ENCODE data around the gene CCDC60.

CCDC60 gene

GRCh38 chr12:119366007-119366406 lies 31.5 kb downstream of the CCDC60 start:
- no peak overlapping the region for H2AK5ac ChIP-seq (ENCODE audit: low read length, severe bottlenecking)
- no peak overlapping the region for H2BK5ac ChIP-seq (ENCODE audit: low read depth, low read length, poor library complexity, severe bottlenecking)
- no peak overlapping the region for H4K8ac ChIP-seq (ENCODE audit: low read length)
- H2AFZ ChIP-seq (ENCODE audit: low read depth, low read length) = no peak overlapping the region
- H3K27me3 ChIP-seq (ENCODE audit: control insufficient read depth in 1 of 2, insufficient read depth in 1 of 2, low read length in 2 of 2) = no peaks in the 10 kb centered on the region
- H3K9ac ChIP-seq (ENCODE audit: low read length) = no peak overlapping the region
- no peak overlapping the region for H2BK120ac ChIP-seq (ENCODE audit: low read depth, low read length)
- DNase-seq = no peak
- no peak overlapping the region for H3K4me2 ChIP-seq (ENCODE audit: low read length, poor library complexity, severe bottlenecking)
- H3K4me3 ChIP-seq (ENCODE audit: insufficient read depth in 1 of 2, low read depth in 1 of 2, low read length in 2 of 2) = no peak overlapping the region
- no peak overlapping the region for H2BK12ac ChIP-seq (ENCODE audit: low read length in 2 of 2)
- H3K27ac ChIP-seq (ENCODE audit: low read length, poor library complexity, severe bottlenecking) = no peak overlapping the region
- H3K18ac ChIP-seq (ENCODE audit: low read depth in 1 of 2, low read length in 2 of 2) = no peak overlapping the region
- no peaks in the 10 kb centered on the region for H3K36me3 ChIP-seq (ENCODE audit: control insufficient read depth in 1 of 2, insufficient read depth in 2 of 2, low read depth in 1 of 2, low read length in 2 of 2)
- H2BK15ac ChIP-seq (ENCODE audit: low read depth, poor library complexity, severe bottlenecking) = no peak overlapping the region
- no peaks in the 10 kb centered on the region for H3K79me1 ChIP-seq (replicated peaks; ENCODE audit: low read length, poor library complexity, severe bottlenecking)
- no peaks in the 10 kb centered on the region for H3K4me1 ChIP-seq (ENCODE audit: control insufficient read depth, insufficient read depth, low read depth, low read length)
- 79% methylated on average over 3 of the region's 6 CpGs for WGBS
- no peak overlapping the region for H4K91ac ChIP-seq (ENCODE audit: low read length)
- no peaks in the 10 kb centered on the region for H3K9me3 ChIP-seq (ENCODE audit: control insufficient read depth, low read length)
- H3K23ac ChIP-seq (ENCODE audit: low read length in 2 of 2) = no peak overlapping the region
- H3K14ac ChIP-seq (ENCODE audit: low read length in 2 of 2) = no peak overlapping the region
- H3K4ac ChIP-seq (ENCODE audit: low read depth in 1 of 2, low read length in 2 of 2) = no peak overlapping the region

GRCh38 chr12:119369161-119369560 lies 34.6 kb downstream of the CCDC60 start:
- Histone ChIP-seq H4K8ac (ENCODE audit: low read length) (no peak overlapping the region), H2BK120ac (ENCODE audit: low read depth, low read length) (no peak overlapping the region), H3K23ac (ENCODE audit: low read length in 2 of 2) (no peak overlapping the region), H2BK12ac (ENCODE audit: low read length in 2 of 2) (no peak overlapping the region), H3K4ac (ENCODE audit: low read depth in 1 of 2, low read length in 2 of 2) (no peak overlapping the region), H3K27me3 (ENCODE audit: control insufficient read depth in 1 of 2, insufficient read depth in 1 of 2, low read length in 2 of 2) (no peaks in the 10 kb centered on the region), H3K18ac (ENCODE audit: low read depth in 1 of 2, low read length in 2 of 2) (no peak overlapping the region), H3K9ac (ENCODE audit: low read length) (no peak overlapping the region), H2BK5ac (ENCODE audit: low read depth, low read length, poor library complexity, severe bottlenecking) (no peak overlapping the region), H3K79me1 (replicated peaks; ENCODE audit: low read length, poor library complexity, severe bottlenecking) (no peaks in the 10 kb centered on the region), H2AFZ (ENCODE audit: low read depth, low read length) (no peak overlapping the region), H2AK5ac (ENCODE audit: low read length, severe bottlenecking) (no peak overlapping the region), H2BK15ac (ENCODE audit: low read depth, poor library complexity, severe bottlenecking) (no peak overlapping the region), H3K36me3 (ENCODE audit: control insufficient read depth in 1 of 2, insufficient read depth in 2 of 2, low read depth in 1 of 2, low read length in 2 of 2) (no peaks in the 10 kb centered on the region), H3K4me3 (ENCODE audit: insufficient read depth in 1 of 2, low read depth in 1 of 2, low read length in 2 of 2) (no peak overlapping the region), H3K4me1 (ENCODE audit: control insufficient read depth, insufficient read depth, low read depth, low read length) (no peaks in the 10 kb centered on the region), H4K91ac (ENCODE audit: low read length) (no peak overlapping the region), H3K27ac (ENCODE audit: low read length, poor library complexity, severe bottlenecking) (no peak overlapping the region), H3K14ac (ENCODE audit: low read length in 2 of 2) (no peak overlapping the region), H3K9me3 (ENCODE audit: control insufficient read depth, low read length) (no peaks in the 10 kb centered on the region), H3K4me2 (ENCODE audit: low read length, poor library complexity, severe bottlenecking) (no peak overlapping the region)
- WGBS = 67% methylated on average over 3 of the region's 3 CpGs
- no peak for DNase-seq

GRCh38 chr12:119369907-119370546 lies 35.5 kb downstream of the CCDC60 start:
- Histone ChIP-seq H4K91ac (ENCODE audit: low read length) (no peak overlapping the region), H3K9ac (ENCODE audit: low read length) (no peak overlapping the region)
- 70% methylated on average over 7 of the region's 10 CpGs for WGBS

GRCh38 chr12:119372540-119372939 lies 38.0 kb downstream of the CCDC60 start:
- no peak overlapping the region for H3K23ac ChIP-seq (ENCODE audit: low read length in 2 of 2)
- no peak overlapping the region for H2BK12ac ChIP-seq (ENCODE audit: low read length in 2 of 2)
- 68% methylated on average over 7 of the region's 7 CpGs for WGBS
- H3K4me3 ChIP-seq (ENCODE audit: insufficient read depth in 1 of 2, low read depth in 1 of 2, low read length in 2 of 2) = no peak overlapping the region
- no peaks in the 10 kb centered on the region for H3K79me1 ChIP-seq (replicated peaks; ENCODE audit: low read length, poor library complexity, severe bottlenecking)
- H3K36me3 ChIP-seq (ENCODE audit: control insufficient read depth in 1 of 2, insufficient read depth in 2 of 2, low read depth in 1 of 2, low read length in 2 of 2) = no peaks in the 10 kb centered on the region
- no peaks in the 10 kb centered on the region for H3K27me3 ChIP-seq (ENCODE audit: control insufficient read depth in 1 of 2, insufficient read depth in 1 of 2, low read length in 2 of 2)
- no peak overlapping the region for H3K4me2 ChIP-seq (ENCODE audit: low read length, poor library complexity, severe bottlenecking)
- DNase-seq = no peak
- no peak overlapping the region for H2BK120ac ChIP-seq (ENCODE audit: low read depth, low read length)
- no peak overlapping the region for H3K18ac ChIP-seq (ENCODE audit: low read depth in 1 of 2, low read length in 2 of 2)
- no peaks in the 10 kb centered on the region for H3K4me1 ChIP-seq (ENCODE audit: control insufficient read depth, insufficient read depth, low read depth, low read length)
- H3K27ac ChIP-seq (ENCODE audit: low read length, poor library complexity, severe bottlenecking) = no peak overlapping the region
- no peak overlapping the region for H4K91ac ChIP-seq (ENCODE audit: low read length)
- H2BK15ac ChIP-seq (ENCODE audit: low read depth, poor library complexity, severe bottlenecking) = no peak overlapping the region
- H3K9me3 ChIP-seq (ENCODE audit: control insufficient read depth, low read length) = no peaks in the 10 kb centered on the region
- no peak overlapping the region for H3K14ac ChIP-seq (ENCODE audit: low read length in 2 of 2)
- no peak overlapping the region for H3K4ac ChIP-seq (ENCODE audit: low read depth in 1 of 2, low read length in 2 of 2)
- H2AFZ ChIP-seq (ENCODE audit: low read depth, low read length) = no peak overlapping the region
- no peak overlapping the region for H2BK5ac ChIP-seq (ENCODE audit: low read depth, low read length, poor library complexity, severe bottlenecking)
- H4K8ac ChIP-seq (ENCODE audit: low read length) = no peak overlapping the region
- H3K9ac ChIP-seq (ENCODE audit: low read length) = no peak overlapping the region
- H2AK5ac ChIP-seq (ENCODE audit: low read length, severe bottlenecking) = no peak overlapping the region

More at GRCh38 chr12:119369907-119370546, 35.5 kb downstream of the CCDC60 start:
- no peak overlapping the region for H2BK5ac ChIP-seq (ENCODE audit: low read depth, low read length, poor library complexity, severe bottlenecking)
- H3K79me1 ChIP-seq (replicated peaks; ENCODE audit: low read length, poor library complexity, severe bottlenecking) = no peaks in the 10 kb centered on the region
- no peak overlapping the region for H3K4ac ChIP-seq (ENCODE audit: low read depth in 1 of 2, low read length in 2 of 2)
- no peak for DNase-seq
- H3K23ac ChIP-seq (ENCODE audit: low read length in 2 of 2) = no peak overlapping the region
- no peak overlapping the region for H3K18ac ChIP-seq (ENCODE audit: low read depth in 1 of 2, low read length in 2 of 2)
- no peak overlapping the region for H3K14ac ChIP-seq (ENCODE audit: low read length in 2 of 2)
- H4K8ac ChIP-seq (ENCODE audit: low read length) = no peak overlapping the region
- no peak overlapping the region for H2AFZ ChIP-seq (ENCODE audit: low read depth, low read length)
- H3K4me1 ChIP-seq (ENCODE audit: control insufficient read depth, insufficient read depth, low read depth, low read length) = no peaks in the 10 kb centered on the region
- no peak overlapping the region for H2BK12ac ChIP-seq (ENCODE audit: low read length in 2 of 2)
- no peaks in the 10 kb centered on the region for H3K36me3 ChIP-seq (ENCODE audit: control insufficient read depth in 1 of 2, insufficient read depth in 2 of 2, low read depth in 1 of 2, low read length in 2 of 2)
- no peaks in the 10 kb centered on the region for H3K9me3 ChIP-seq (ENCODE audit: control insufficient read depth, low read length)
- H3K4me2 ChIP-seq (ENCODE audit: low read length, poor library complexity, severe bottlenecking) = no peak overlapping the region
- H3K27ac ChIP-seq (ENCODE audit: low read length, poor library complexity, severe bottlenecking) = no peak overlapping the region
- H2AK5ac ChIP-seq (ENCODE audit: low read length, severe bottlenecking) = no peak overlapping the region
- no peaks in the 10 kb centered on the region for H3K27me3 ChIP-seq (ENCODE audit: control insufficient read depth in 1 of 2, insufficient read depth in 1 of 2, low read length in 2 of 2)
- H2BK120ac ChIP-seq (ENCODE audit: low read depth, low read length) = no peak overlapping the region
- H3K4me3 ChIP-seq (ENCODE audit: insufficient read depth in 1 of 2, low read depth in 1 of 2, low read length in 2 of 2) = no peak overlapping the region
- no peak overlapping the region for H2BK15ac ChIP-seq (ENCODE audit: low read depth, poor library complexity, severe bottlenecking)
